GM21360 (cell line): Measurements from ENCODE around the gene MXRA5.
"Not testable (repeated sequence)": the region's sequence is repeated elsewhere in the genome, so short reads cannot be mapped to it uniquely, and the experiment has no call there.

Experiments used
- ATAC-seq: cut with Tn5 transposase; IDR thresholded peaks from one replicate; pipeline ENCODE4 v1.9.1; 2021; ENCODE audit warnings: mild to moderate bottlenecking, moderate library complexity; ENCODE audit not compliant: unreplicated experiment

The MXRA5 gene

DNA sequence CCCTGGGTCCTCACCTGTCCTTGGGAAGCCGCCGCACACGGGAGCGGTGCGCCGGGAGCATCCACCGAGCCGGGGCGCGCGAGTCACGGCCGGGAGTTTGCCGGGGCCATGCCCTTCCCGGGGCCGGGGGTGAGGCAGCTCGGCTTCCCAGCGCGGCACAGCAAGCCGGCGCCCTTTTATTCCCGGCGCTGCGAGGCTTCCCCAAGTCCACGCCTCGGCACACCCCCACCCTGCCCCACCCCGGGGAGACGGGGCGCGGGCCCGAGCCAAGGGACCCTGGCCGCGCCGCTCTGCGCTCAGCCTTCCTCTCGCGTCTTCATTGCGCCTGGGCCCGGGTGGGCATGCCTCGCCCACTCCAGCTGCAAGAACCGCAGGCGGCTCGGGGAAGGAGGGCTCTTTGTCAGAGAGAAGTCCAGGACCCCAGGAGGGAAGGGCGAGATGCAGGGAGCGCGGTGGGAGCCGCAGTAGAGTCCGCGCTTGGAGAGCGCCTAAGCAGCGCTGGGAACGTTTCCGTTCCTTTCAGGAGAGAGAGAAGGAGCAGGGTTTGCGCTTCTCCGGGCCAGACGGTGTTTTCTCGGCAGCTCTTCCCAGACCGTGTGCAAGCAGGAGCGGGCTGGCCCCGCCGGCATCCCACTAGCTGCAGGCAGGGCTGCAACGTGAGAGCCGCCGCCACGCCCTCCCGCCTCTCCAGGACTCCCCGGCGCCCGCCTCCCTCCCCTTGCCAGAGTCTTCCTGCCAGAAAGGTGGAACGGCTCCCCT, at the start of gene MXRA5:
Gene MXRA5 (minus strand): TSS at position 152 of the 759 bp plus-strand sequence. CDS start 2,819 bp downstream, outside the sequence.
- no peak for ATAC-seq

DNA sequence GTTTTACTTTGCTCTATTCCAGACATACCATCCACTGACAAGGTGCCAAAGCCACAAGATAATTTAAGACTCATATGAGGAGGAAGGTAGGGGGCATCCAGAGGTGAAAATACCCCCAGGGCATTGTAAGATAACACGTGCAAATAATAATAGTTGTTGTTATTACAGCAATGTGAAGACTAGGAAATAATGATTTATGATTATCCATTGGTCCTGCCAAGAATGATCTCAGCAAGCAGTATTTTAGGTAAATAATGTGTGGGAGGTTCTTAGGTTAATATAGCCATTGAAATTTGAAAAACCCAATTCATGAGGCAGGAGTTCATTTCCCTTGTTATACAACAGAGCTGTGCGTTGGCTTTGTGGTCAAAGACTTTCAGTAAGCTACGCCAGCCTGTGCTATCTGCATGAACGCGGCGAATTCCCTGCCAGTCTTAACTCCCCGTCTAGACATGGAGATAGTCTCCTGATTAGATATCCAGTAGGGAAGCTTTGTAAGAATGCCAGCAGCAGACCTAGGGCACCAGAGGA, 47.2 kb upstream of the MXRA5 start:
- no peak for ATAC-seq

- ATAC-seq: no peak
Measured at GRCh38 chrX:3393178-3393577, 46.7 kb upstream of the MXRA5 start.

- no peak for ATAC-seq
Measured at GRCh38 chrX:3388457-3388856, 42.0 kb upstream of the MXRA5 start.

DNA sequence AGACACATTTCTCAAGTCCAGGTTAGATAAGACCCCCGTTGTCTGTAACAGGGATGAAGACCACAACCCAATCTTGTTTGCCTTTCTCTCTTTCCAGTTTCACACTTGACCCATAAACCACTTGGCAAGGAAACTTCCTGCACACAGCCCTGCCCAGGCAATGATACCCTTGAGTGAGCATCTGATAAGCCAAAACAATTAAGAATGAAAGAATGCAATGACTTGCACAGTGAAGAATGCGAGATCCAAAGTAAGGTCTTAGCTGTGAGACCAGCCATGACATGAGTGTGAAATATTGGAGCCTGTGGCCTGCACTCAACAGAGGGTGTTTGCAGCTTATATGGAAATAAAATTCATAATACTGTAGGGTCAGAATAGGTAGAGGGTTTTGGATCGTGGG, 37.9 kb upstream of the MXRA5 start:
- ATAC-seq: no peak

DNA sequence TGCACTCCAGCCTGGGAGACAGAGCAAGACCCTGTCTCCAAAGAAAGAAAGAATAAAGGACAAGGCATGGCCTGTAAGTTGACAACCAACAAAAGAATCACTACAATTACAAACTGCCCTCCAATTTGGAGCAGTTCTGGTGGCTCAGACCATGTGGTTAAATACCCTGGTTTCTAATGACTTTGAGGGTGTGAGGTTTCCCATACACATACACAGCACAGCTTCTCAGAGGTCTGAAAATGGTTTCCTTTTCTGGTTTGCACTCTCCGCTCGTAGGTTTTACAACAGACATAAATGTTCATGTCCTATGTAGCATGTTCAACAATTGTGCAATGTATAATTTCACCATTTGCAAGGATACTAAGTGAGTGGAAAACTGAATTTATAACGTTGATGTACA, 34.2 kb upstream of the MXRA5 start:
- no peak for ATAC-seq

- no peak for ATAC-seq
Measured at GRCh38 chrX:3379111-3379510, 32.7 kb upstream of the MXRA5 start.

- ATAC-seq: no peak
Measured at GRCh38 chrX:3378156-3378555, 31.7 kb upstream of the MXRA5 start.

DNA sequence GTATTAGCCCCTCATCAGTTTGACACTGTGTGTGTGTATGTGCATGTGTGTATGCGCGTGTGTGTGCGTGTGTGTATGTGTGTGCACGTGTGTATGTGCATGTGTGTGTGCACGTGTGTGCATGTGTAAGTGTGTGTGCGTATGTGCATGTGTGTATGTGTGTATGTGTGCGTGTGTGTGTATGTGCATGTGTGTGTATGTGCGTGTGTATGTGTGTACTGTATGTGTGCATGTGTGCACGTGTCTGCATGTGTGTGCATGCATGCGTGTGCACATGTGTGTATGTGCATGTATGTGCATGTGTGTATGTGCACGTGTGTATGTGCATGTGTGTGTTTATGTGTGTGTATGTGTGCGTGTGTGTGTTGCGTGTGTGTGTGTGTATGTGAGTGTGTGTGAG, 31.1 kb upstream of the MXRA5 start:
- ATAC-seq: no peak

DNA sequence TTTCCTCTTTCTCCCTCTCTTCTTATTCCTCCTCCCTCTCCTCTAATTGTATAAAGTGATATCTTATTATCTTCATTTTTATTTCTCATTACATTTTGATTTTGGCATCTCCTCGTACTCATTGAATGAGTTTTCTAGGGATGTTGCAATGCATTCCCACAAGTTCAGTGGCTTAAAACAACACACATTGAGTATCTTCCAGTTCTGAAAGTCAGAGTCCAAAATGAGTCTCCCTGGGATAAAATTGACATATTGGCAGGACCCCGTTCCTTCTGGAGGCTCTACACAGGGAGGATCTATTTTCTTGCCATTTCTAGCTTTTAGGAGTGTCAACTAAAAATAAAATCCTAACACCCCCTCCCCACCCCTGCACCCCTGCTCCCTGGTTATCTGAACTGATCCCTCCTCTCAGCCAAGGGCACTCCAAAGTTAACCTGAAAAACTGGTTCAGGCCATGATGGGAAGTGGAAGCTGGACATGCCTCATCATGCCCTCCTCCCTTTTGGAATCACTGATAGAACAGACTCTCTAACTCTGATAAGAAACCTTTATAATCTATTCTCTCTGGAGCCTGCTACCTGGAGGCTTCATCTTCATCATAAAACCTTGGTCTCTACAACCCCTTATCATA, 29.5 kb upstream of the MXRA5 start:
- ATAC-seq: not testable (repeated sequence)

DNA sequence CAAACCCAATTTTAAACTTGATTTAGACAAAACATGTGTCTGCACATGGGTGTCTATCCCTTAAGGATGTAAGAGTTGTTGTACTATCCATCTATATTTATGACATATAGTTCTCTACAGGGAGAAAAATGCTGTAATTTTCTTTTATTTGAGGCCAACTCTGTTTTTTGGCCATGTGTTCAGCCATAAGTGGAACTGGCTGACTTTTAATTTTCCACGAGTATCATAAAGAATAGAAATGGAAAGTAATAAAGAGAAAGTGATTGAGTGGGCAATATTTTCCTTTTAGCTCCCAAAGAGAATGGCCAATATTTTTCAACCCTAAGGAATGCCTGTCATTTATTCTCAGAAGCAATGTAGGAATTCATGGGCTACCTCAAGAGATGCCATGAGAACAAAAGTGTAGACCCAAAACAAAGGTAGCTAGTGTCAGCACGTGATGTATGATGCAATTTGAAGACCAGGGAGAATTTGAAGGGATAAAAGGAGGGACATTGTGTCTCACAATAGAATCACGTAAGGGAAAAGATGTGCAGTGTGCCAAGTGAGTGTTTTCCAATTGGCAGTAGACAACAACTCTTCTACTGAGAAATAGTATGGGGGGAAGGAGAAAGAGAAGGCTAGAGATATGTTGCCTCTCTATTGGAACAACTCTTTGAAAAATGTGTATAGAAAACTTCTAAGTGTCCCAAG, 27.8 kb upstream of the MXRA5 start:
- ATAC-seq: no peak

DNA sequence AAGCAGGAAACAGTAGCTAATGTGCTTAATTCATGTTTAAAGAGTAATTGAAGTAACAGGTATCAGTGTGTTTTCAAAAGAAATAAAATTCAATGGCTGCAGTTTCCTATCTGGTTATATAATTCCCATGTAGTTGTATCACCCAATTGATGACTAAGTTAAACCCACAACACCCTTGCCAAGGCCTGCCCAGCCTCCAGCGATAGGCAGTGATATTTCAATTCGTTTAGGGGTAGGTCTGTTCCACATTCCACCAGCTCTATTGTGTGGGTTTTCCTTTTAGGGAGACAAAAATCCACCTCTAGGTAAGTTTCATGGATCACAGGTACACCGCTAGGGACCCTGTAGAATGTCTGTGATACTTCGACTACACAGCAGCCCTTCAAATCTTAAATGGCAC, 24.7 kb upstream of the MXRA5 start:
- no peak for ATAC-seq

DNA sequence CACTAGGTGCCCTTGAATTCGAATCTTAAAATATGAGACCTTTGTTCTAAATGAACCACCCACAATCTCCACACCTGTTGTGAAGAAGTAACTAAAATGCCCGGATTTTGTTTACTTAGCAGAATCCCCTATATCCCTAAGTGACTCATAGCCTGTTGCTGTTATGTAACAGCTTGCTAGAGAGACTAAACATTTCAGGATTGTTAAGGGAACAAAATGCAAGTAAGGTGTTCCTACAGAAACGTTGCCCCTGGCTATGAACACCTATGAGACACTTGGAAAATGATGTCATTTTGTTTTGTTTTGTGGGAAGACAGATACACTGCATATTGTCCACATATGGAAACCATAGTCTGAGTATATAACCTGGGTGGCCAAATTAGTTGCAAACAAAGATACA, 24.2 kb upstream of the MXRA5 start:
- no peak for ATAC-seq

- no peak for ATAC-seq
Measured at GRCh38 chrX:3362956-3363355, 16.5 kb upstream of the MXRA5 start.

GRCh38 chrX:3360881-3361280, 14.4 kb upstream of the MXRA5 start:
- no peak for ATAC-seq

DNA sequence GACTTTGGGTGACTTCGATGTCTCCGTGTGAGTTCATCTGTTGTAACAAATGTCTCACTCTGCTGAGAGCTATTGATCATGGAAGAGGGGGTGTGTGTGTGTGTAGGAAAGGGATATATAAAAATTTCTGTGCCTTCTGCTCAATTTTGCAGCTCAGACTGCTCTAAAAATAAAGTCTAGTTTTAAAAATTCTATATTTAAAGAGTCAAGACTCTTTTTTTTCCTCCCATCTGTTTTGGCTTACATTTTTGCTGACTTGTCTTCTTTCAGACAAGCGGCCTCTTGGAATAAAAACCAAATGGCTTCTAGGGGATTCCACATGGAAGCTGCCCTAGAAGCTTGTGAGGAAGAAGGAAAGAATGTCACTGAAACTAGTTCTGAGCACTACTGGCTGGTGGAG, 6.3 kb upstream of the MXRA5 start:
- ATAC-seq: not testable (repeated sequence)

DNA sequence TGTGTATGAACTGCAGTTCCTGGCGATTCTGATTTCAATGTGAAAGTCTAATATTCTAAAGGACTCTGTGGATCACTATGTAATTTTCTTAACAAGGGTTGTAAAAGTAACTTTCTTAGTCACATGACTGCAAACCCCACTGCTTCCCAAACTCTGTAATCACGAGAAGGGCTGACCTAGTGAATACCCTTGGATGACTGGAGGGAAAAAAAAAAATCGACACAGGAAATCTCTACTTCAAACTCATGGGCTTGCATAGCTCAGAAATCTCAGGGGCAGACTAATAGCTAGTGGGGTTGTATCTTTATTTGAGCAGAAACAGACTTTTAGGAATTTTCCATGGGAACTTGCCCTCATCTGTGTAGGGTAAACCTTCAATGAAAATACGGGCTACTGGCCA, 4.8 kb upstream of the MXRA5 start:
- no peak for ATAC-seq

GRCh38 chrX:3348191-3348590, 1.7 kb upstream of the MXRA5 start:
- ATAC-seq: no peak

DNA sequence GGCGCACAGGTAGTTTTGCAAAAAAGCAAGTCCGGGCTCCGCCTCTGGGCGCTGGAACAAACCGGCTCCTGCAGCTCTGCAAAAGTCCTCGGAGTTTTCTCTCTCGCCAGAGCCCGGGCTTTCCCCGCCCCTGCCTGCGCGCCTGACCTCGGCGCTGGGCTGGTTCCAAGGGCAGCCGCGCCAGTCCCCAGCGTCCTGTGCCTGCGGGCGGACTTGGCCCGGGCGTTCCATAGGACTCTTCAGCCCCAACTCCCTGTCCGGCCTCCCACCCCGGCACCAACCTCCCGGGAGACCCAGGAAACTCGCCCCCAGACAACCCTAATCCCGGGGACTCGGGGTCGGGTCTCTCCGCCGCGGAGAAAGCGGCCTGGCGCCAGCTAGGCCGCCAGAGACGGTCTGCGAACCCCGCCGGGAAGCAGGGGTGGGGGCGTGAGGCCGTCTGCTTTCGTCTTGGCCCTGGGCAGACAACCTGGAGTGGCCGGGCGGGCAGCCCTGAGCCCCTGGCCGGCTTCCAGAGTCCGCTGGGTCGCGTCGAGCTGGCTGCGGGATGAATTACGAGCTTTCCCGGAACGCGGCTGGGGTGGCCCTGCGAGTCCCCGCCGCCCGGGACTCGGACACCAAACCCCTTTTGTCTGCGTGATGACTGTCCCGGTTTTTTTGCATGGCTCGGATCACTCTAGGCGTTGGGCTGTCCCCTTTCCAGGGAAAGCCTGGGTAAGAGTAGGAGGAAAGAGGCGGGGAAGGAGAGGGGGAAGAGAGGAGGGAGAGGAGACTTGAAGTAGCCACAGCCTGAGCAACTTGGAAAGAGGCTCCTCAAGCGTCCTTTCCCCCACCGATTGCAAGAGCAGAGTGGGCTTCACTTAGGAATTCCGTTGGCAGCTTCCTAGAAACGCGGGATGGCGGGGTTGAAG, 916 bp downstream of the MXRA5 start:
- no peak for ATAC-seq

DNA sequence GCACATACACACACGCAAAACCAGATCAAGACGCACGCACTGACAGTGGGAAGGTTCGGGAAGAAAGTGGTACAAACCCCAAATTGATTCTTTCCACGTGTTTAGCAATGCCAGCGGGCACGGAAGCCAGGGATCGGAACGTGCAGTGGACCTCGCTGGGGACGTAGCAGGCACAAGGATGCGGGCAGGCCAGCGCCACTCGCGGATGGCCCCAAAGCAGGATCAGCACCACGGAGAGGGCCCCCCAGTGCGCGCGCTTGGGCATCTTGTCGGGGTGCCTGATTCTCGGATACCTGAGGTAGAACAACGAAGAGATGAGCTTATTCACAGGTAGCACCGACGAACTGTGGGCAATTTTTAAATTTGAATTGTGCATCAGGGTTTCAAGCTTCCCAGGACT, 2.9 kb downstream of the MXRA5 start:
- not testable (repeated sequence) for ATAC-seq

DNA sequence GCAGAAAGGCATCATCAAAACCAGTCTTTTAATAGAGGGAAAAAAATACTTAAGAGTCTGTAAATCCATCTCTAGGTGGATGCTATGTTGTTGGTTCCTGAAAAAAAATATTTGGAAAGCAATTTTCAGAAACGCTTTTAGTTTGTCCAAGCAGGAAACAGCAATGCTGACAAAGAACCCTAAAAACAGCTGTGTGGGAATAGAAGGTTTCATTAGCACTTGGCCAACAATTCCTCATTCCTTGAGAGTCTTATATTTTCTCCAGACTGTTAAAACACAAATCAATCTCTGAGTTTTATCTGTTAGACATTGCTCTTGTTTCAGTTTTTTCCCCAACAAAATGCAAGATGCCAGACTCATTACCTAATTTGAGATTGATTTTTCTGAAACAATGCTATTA, 6.4 kb downstream of the MXRA5 start:
- ATAC-seq: no peak
